IPS DF 4.7 (cell line): Measurements from ENCODE around the gene ZNF488.
"Not testable (repeated sequence)": the region's sequence is repeated elsewhere in the genome, so short reads cannot be mapped to it uniquely, and the experiment has no call there.

Experiments used
- DNase-seq: peaks from one replicate; pipeline ENCODE4 v3.0.0-alpha.2; 2013; ENCODE audit warnings: low spot score; ENCODE audit errors: extremely low read depth

ZNF488 gene

GRCh38 chr10:47384148-47384921, at the start of gene ZNF488:
Gene ZNF488 (minus strand): TSS chr10:47384293. CDS start chr10:47368829, 15,464 bp downstream.
- no peak for DNase-seq

GRCh38 chr10:47425813-47426419, 41.8 kb upstream of the ZNF488 start:
- DNase-seq: no peak

- no peak for DNase-seq
These were observed 40.1 kb upstream of the ZNF488 start for GRCh38 chr10:47424231-47424630.

- DNase-seq: no peak
These were observed 39.4 kb upstream of the ZNF488 start for GRCh38 chr10:47423476-47423875.

GRCh38 chr10:47421057-47421952, 37.2 kb upstream of the ZNF488 start:
- no peak for DNase-seq

GRCh38 chr10:47420305-47421056, 36.4 kb upstream of the ZNF488 start:
- no peak for DNase-seq

- no peak for DNase-seq
These were observed 35.3 kb upstream of the ZNF488 start for GRCh38 chr10:47419421-47419820.

- no peak for DNase-seq
These were observed 34.9 kb upstream of the ZNF488 start for GRCh38 chr10:47418966-47419365.

- no peak for DNase-seq
These were observed 34.2 kb upstream of the ZNF488 start for GRCh38 chr10:47418321-47418720.

- not testable (repeated sequence) for DNase-seq
These were observed 32.5 kb upstream of the ZNF488 start for GRCh38 chr10:47416305-47417218.

GRCh38 chr10:47415520-47416304, 31.6 kb upstream of the ZNF488 start:
- DNase-seq: no peak

- DNase-seq: no peak
These were observed 30.8 kb upstream of the ZNF488 start for GRCh38 chr10:47414752-47415519.

GRCh38 chr10:47414227-47414592, 30.1 kb upstream of the ZNF488 start:
- no peak for DNase-seq

- no peak for DNase-seq
These were observed 29.6 kb upstream of the ZNF488 start for GRCh38 chr10:47413531-47414226.

GRCh38 chr10:47412869-47413268, 28.8 kb upstream of the ZNF488 start:
- DNase-seq: no peak

- DNase-seq: no peak
These were observed 28.2 kb upstream of the ZNF488 start for GRCh38 chr10:47412177-47412730.

- DNase-seq: no peak
These were observed 26.8 kb upstream of the ZNF488 start for GRCh38 chr10:47410862-47411261.

- DNase-seq: no peak
These were observed 26.2 kb upstream of the ZNF488 start for GRCh38 chr10:47410271-47410670.
